ENCODE results near the gene DMRTB1. TPM values are rescaled to one million over a fixed set of nuclear protein-coding genes. Genes with fewer than 3 reads are reported as not detected.

The DMRTB1 gene
- total RNA-seq, 2 experiments from 2014 or later = not detected

- intact Hi-C loops (cut with DNase I, micrococcal nuclease) = no loop called here
- H3K9me3 Mint-ChIP-seq = no peaks in the 10 kb centered on the region
- H3K27me3 ChIP-seq (ENCODE audit: control insufficient read depth in 1 of 2, insufficient read depth in 2 of 2, low read length in 2 of 2) = no peaks in the 10 kb centered on the region
- no peak for DNase-seq
- H3K4me3 ChIP-seq (ENCODE audit: low read length) = no peak overlapping the region
- CTCF ChIA-PET = no interaction called here
- H3K36me3 ChIP-seq (ENCODE audit: insufficient read depth, low read length) = no peaks in the 10 kb centered on the region
- no peak for TF ChIP-seq CTCF (IDR thresholded peaks at IDR 0.05)
- ATAC-seq (ENCODE audit: poor library complexity) = no peak
- POLR2A ChIA-PET = no interaction called here
- no peaks in the 10 kb centered on the region for H3K36me3 Mint-ChIP-seq (ENCODE audit: low read depth)
- no peak overlapping the region for H3K4me3 Mint-ChIP-seq
- H3K4me1 ChIP-seq (ENCODE audit: insufficient read depth, low read length) = no peaks in the 10 kb centered on the region
- H3K9me3 ChIP-seq (ENCODE audit: control insufficient read depth in 1 of 2, insufficient read depth in 1 of 2, low read length in 2 of 2) = no peaks in the 10 kb centered on the region
- no peak overlapping the region for H3K27ac ChIP-seq (ENCODE audit: low read depth in 1 of 2, low read length in 2 of 2)
- H3K27me3 Mint-ChIP-seq = no peaks in the 10 kb centered on the region
- H3K4me1 Mint-ChIP-seq (ENCODE audit: low read depth) = no peaks in the 10 kb centered on the region
- no peak overlapping the region for H3K27ac Mint-ChIP-seq
Measured at GRCh38 chr1:53509775-53510174, 50.6 kb downstream of the DMRTB1 start.

- no peaks in the 10 kb centered on the region for H3K36me3 Mint-ChIP-seq (ENCODE audit: low read depth)
Measured at GRCh38 chr1:53510215-53510614, 51.0 kb downstream of the DMRTB1 start.

GRCh38 chr1:53511323-53511932 is 52.2 kb downstream of the DMRTB1 start:
- ChIA-PET CTCF (no interaction called here), POLR2A (no interaction called here)
- H3K27ac ChIP-seq (ENCODE audit: low read depth in 1 of 2, low read length in 2 of 2) = no peak overlapping the region
- Mint-ChIP-seq H3K9me3 (no peaks in the 10 kb centered on the region), H3K4me3 (no peak overlapping the region), H3K27me3 (no peaks in the 10 kb centered on the region), H3K27ac (no peak overlapping the region), H3K36me3 (ENCODE audit: low read depth) (no peaks in the 10 kb centered on the region), H3K4me1 (ENCODE audit: low read depth) (no peaks in the 10 kb centered on the region)
- no peaks in the 10 kb centered on the region for H3K4me1 ChIP-seq (ENCODE audit: insufficient read depth, low read length)
- no peak for ATAC-seq (ENCODE audit: poor library complexity)
- H3K27me3 ChIP-seq (ENCODE audit: control insufficient read depth in 1 of 2, insufficient read depth in 2 of 2, low read length in 2 of 2) = no peaks in the 10 kb centered on the region
- H3K9me3 ChIP-seq (ENCODE audit: control insufficient read depth in 1 of 2, insufficient read depth in 1 of 2, low read length in 2 of 2) = no peaks in the 10 kb centered on the region
- no peak overlapping the region for H3K4me3 ChIP-seq (ENCODE audit: low read length)
- intact Hi-C loops (cut with DNase I, micrococcal nuclease) = no loop called here
- no peaks in the 10 kb centered on the region for H3K36me3 ChIP-seq (ENCODE audit: insufficient read depth, low read length)
- no peak for TF ChIP-seq CTCF (IDR thresholded peaks at IDR 0.05)
- no peak for DNase-seq

More at GRCh38 chr1:53510215-53510614, 51.0 kb downstream of the DMRTB1 start:
- Mint-ChIP-seq H3K9me3 (no peaks in the 10 kb centered on the region), H3K4me3 (no peak overlapping the region), H3K27me3 (no peaks in the 10 kb centered on the region), H3K4me1 (ENCODE audit: low read depth) (no peaks in the 10 kb centered on the region), H3K27ac (no peak overlapping the region)
- Histone ChIP-seq H3K4me3 (ENCODE audit: low read length) (no peak overlapping the region), H3K27ac (ENCODE audit: low read depth in 1 of 2, low read length in 2 of 2) (no peak overlapping the region), H3K9me3 (ENCODE audit: control insufficient read depth in 1 of 2, insufficient read depth in 1 of 2, low read length in 2 of 2) (no peaks in the 10 kb centered on the region), H3K27me3 (ENCODE audit: control insufficient read depth in 1 of 2, insufficient read depth in 2 of 2, low read length in 2 of 2) (no peaks in the 10 kb centered on the region), H3K36me3 (ENCODE audit: insufficient read depth, low read length) (no peaks in the 10 kb centered on the region), H3K4me1 (ENCODE audit: insufficient read depth, low read length) (no peaks in the 10 kb centered on the region)
- POLR2A ChIA-PET = no interaction called here
- intact Hi-C loops (cut with DNase I, micrococcal nuclease) = no loop called here
- no peak for ATAC-seq (ENCODE audit: poor library complexity)
- DNase-seq = no peak
- CTCF ChIA-PET = no interaction called here
- TF ChIP-seq CTCF (IDR thresholded peaks at IDR 0.05) = no peak

All from CD4-positive, alpha-beta T cell (primary cell).